NCI-H1092 (cell line): ENCODE data around the gene RGR.
"Not testable (repeated sequence)": the region's sequence is repeated elsewhere in the genome, so short reads cannot be mapped to it uniquely, and the experiment has no call there.

Experiments
- DNase-seq: peaks from one replicate; lab custom pipeline; 2025; lab: John Stamatoyannopoulos, UW

RGR gene

DNA sequence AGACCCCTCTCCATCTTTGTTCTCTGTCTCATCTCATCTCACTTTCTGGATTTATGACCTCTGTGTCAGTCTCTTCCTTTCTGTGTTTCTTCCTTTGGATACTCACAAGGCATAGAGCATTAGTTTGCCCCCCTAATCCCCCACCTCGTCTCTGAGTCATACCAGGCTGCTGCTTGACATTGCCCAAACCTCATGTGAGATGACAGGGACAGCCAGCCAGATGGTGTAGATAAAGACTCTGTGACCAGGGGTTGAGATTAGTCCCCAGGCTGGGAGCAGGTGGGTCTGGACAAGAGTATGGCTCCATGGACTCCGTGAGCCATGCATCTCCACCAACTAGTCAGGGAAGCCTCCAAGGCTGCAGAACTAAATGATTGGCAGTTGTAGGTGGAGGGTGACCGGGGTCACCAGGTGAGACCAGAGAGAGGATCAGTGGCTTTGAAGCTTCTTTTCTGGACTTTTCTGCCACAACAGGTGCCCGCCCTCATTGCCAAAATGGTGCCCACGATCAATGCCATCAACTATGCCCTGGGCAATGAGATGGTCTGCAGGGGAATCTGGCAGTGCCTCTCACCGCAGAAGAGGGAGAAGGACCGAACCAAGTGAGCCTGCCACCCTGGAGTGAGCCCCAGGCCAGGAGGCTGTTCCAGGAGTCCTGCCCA lies 13.3 kb downstream of the RGR start:
- no peak for DNase-seq

GRCh38 chr10:84261236-84261915 lies 16.5 kb downstream of the RGR start:
- DNase-seq = no peak

DNA sequence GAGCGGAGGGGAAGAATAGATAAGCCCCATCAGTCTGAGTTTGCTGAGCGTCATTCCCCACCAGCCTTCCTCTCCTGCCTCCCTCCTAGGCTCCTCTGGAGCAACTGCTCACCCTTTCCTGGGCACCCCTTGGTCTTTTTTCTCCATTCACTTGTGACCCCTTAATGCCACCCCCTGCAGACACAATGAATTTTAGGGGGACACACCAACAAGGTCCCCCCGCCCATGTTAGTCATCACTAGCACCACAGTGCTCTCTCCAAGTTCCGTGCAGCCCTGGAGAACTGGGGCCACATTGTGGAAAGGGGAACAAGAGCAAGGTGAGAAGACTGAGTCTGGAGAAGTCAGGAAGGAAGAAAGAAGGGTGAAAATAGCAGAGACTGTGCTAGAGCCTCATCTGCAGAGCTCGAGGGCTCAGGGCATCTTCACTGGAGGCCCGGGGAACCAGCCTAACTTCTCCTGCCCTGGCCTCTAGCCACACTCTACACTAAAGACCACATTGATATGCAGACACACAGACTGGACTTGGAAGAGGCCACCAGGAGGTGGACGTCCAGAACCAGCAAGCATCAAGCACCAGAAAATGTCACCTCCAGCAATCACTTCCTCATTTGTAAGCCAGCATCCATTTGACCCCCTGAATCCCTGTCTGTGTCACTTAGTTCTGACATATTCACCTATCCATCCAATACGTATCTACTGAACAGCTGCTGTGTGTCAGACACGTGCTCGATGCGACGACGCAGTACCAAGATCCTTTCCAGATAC lies 17.5 kb downstream of the RGR start:
- DNase-seq = no peak

GRCh38 chr10:84263716-84264115 lies 18.9 kb downstream of the RGR start:
- DNase-seq = no peak

DNA sequence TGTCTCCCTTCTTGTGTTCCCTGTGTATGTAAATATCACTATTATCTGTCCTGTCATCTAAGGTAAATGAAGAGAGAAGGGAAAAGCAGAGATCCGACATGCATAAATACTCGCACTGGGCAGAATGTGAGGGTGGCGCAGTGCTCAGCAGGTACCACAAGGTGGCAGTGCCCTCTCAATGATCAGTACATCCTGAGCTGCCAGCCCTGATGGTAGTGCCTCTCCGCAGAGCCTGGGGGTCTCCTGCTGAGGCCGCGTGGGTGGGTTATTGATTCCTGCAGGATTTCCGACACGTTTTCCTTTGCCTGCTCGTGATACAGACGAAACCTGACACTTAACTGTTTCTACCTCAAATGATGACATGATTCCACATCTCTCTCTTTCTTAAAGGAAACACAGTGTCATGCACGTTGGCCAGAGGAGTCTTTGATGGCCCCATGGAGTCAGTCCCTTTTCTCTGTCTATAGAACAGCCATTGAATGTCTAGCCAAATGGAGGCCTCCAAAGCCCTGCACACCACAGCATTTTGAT lies 19.8 kb downstream of the RGR start:
- DNase-seq = peak; percentile 53

GRCh38 chr10:84265418-84265817 lies 20.6 kb downstream of the RGR start:
- peak; percentile 28 for DNase-seq

- no peak for DNase-seq
These were observed 22.8 kb downstream of the RGR start for GRCh38 chr10:84267503-84268126.

DNA sequence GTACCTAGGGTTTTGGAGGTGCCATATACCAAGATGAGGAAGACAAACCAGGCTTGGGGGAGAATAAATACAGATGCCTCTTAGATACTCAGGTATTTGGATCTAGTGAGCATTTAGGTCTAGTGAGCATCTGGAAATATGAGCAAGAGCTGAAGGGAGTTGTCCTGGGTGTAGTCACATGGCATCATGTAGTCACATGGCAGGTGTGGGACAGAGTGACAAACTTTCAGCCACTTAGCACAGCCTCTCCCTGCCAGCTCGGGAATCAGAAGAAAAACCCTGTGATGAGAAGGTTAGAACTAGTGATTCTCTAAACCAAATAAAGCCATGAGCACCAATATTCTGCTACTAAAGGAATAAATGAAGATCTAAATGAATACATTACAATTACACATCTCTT lies 24.3 kb downstream of the RGR start:
- no peak for DNase-seq

- DNase-seq = no peak
These were observed 24.9 kb downstream of the RGR start for GRCh38 chr10:84269773-84270172.

- no peak for DNase-seq
These were observed 25.9 kb downstream of the RGR start for GRCh38 chr10:84270708-84271107.

- not testable (repeated sequence) for DNase-seq
These were observed 35.1 kb downstream of the RGR start for GRCh38 chr10:84279876-84280475.

DNA sequence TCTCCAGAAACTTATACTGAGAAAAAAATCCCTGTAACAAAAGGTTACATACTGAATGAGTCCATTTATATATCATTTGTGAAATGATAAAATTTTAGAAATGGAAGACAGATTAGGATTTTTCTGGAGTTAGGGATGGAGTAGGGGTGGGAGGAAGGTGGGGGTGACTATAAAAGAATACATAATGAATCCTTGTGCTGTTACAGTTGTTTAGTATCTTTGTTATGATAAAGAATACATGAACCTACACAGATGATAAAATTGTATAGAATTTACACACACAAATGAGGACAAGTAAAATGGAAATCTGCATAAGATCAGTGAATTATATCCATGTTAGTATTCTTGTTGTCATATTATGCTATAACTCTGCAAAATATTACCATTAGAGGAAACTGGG lies 41.8 kb downstream of the RGR start:
- no peak for DNase-seq

DNA sequence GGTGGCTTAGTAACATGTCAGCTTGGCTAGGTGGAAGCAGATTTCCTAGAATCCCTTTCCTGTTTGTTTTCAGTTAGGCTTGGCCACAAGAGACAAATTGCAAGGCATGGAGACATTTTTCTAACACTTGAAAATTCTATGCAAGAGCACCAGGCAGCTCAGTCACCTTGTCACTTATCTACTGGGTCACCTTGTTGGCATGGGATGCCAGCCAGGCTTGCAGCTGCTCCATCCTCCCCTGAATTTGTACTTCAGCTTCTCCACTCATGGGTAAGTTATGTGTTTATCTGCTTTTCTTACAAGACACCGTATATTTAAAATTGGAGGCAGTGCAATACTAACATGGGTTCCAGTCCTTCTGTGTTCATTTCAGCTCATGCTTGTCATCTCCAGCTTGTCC lies 43.3 kb downstream of the RGR start:
- no peak for DNase-seq

DNA sequence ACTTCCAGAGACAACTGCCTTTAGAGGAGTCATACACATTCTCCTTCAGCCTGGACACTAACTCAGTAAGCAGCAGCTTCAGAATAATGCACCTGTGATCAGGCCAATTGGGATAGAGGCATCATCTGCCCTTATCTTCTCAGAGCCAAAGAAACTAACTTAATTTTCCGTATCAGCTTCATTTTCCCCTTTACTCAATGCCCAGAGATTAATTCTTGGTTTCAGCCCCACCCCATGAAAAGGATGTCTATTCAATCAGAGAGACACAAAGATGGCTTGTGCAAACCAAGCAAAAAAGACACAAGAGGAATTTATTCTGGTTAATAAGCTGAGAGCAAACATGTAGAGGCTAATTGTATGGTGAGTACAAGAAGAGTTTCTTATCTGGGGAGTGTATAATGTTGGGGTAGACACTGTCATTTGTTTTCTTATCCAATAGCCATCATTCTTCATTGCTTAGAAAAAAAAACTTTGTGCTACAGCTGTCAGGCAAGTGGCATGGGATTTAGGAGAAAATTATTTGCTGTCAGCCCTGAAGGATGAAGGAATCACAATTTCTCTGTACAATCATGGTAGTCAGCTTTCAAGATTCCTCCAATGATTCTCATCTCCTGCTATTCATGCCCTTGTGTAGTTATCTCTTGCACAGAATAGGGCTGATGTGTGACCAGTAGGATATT lies 44.8 kb downstream of the RGR start:
- DNase-seq = no peak

GRCh38 chr10:84290235-84290634 lies 45.4 kb downstream of the RGR start:
- DNase-seq = no peak

DNA sequence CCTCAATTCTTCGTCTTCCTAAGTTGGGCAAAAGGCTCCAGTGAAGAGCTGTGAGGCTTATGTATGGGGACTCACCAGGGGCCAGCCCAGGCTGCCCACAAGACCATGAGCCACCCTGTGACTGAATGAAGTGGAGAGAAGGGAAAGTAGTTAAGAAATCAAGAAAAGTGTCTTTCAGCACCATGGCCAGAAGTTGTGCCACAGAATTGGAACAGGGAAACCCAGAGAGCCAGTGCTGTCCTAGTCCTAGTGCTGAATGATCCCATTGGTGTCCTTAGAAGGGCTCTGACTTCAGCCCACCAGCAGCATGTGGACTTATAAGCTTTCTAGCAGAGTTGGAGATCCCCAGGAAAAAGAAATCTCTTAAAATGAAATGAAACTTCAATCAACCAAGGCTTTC lies 46.5 kb downstream of the RGR start:
- no peak for DNase-seq

DNA sequence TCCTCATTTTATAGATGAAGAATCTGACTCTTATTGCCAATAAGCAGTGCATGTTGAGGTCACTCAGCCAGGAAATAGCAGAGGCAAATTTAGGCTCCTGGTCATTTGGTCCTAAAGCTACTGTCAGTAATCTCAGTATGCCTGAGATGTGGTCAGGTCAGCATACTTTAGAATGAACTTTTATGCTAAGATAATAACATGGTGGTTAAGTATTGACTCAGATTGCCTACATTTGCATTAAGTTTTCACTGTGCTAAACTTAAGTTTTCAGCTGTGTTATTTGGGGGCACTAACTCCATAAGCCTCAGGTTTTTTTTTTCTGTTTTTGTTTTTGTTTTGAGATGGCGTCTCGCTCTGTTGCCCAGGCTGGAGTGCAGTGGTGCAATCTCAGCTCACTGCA lies 47.6 kb downstream of the RGR start:
- DNase-seq = no peak

- no peak for DNase-seq
These were observed 48.3 kb downstream of the RGR start for GRCh38 chr10:84293171-84293570.

DNA sequence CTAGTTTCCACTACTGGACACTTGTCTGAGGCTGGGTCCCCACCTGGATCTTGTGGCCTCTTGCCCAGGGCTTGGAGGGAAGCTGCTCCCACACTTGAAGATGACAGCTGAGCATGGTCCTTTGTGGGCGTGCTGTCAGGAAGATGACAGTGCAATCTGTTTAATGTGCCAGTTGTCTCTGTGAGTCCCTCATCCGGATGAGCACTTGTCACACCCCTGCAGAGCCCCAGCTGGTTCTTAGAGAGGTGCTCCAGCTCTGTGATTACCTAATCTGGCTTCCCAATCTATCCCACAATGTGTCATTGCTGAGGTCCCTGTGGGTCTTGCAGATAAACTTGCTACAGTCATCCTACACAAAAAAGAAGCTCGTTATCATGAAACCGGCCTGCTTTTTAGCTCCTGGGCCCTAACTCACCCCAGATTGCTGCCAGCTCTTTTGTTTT lies 48.7 kb downstream of the RGR start:
- no peak for DNase-seq

- no peak for DNase-seq
These were observed 50.1 kb downstream of the RGR start for GRCh38 chr10:84294766-84295447.
